H1 (cell line): ENCODE data around the gene SRGAP3. TPM values are rescaled to one million over a fixed set of nuclear protein-coding genes. Genes with fewer than 3 reads are reported as not detected.

Experiments
- CTCF ChIA-PET: fragments of 300-600 bp; sonication (Branson Sonifier 250); formaldehyde crosslinking; loops from one replicate; lab custom pipeline; 2021; ENCODE audit not compliant: partially characterized antibody; lab: Charles Lee
- POLR2A ChIA-PET: fragments of 300-600 bp; sonication (Branson Sonifier 250); formaldehyde crosslinking; loops from one replicate; lab custom pipeline; 2021; ENCODE audit warnings: inconsistent platforms; ENCODE audit not compliant: partially characterized antibody; lab: Charles Lee
- DNase-seq, 2 experiments: peaks; one replicate each; pipeline versions ENCODE4 v3.0.0 to v3.0.0-alpha.2; 2010 to 2022; ENCODE audit warnings: low spot score in 2 of 2, low read depth in 1 of 2, mixed read lengths in 1 of 2
- FAIRE-seq: peaks from 2 replicates; lab custom pipeline; 2011; peaks lifted over from hg19 to GRCh38; lab: Jason Lieb, UNC
- H2AFZ ChIP-seq: 2 replicates; pipeline ENCODE4 v1.8.1; 2012; ENCODE audit warnings: low read length, inconsistent platforms
- H2AK5ac ChIP-seq: 2 replicates; pipeline ENCODE4 v1.6.1; 2013; ENCODE audit warnings: low read depth, low read length
- H2BK120ac ChIP-seq: replicated peaks from 2 replicates; pipeline ENCODE3; 2013; ENCODE audit warnings: low read depth, low read length, inconsistent platforms
- H2BK12ac ChIP-seq: 2 replicates; pipeline ENCODE4 v1.6.1; 2013; ENCODE audit warnings: low read depth, low read length
- H2BK15ac ChIP-seq: 2 replicates; pipeline ENCODE4 v1.6.1; 2013; ENCODE audit warnings: low read length
- H2BK20ac ChIP-seq: 2 replicates; pipeline ENCODE4 v1.6.1; 2013; ENCODE audit warnings: low read length
- H2BK5ac ChIP-seq: 2 replicates; pipeline ENCODE4 v1.6.1; 2013; ENCODE audit warnings: low read depth, low read length
- H3K14ac ChIP-seq: 2 replicates; pipeline ENCODE4 v1.6.1; 2013; ENCODE audit warnings: inconsistent platforms; ENCODE audit not compliant: insufficient read length
- H3K18ac ChIP-seq: 2 replicates; pipeline ENCODE4 v1.6.1; 2013; ENCODE audit warnings: low read length; ENCODE audit errors: extremely low read depth
- H3K23ac ChIP-seq: 2 replicates; pipeline ENCODE4 v1.6.1; 2013; ENCODE audit warnings: inconsistent platforms; ENCODE audit not compliant: insufficient read length
- H3K23me2 ChIP-seq: 2 replicates; pipeline ENCODE4 v1.6.1; 2013; ENCODE audit warnings: low read depth, low read length
- H3K27ac ChIP-seq: 2 replicates; pipeline ENCODE4 v1.6.1; 2011; ENCODE audit warnings: low read depth, low read length, inconsistent platforms
- H3K27me3 ChIP-seq, 4 experiments: replicated peaks in 1 of 4; 1 replicate in 1 of 4; 2 replicates in 3 of 4; pipeline versions ENCODE4 v1.6.1 to v1.8.1; 2011 to 2013; ENCODE audit warnings: low read length in 3 of 4, mild to moderate bottlenecking in 3 of 4, inconsistent platforms in 2 of 4, mixed read lengths in 2 of 4, moderate library complexity in 1 of 4; ENCODE audit not compliant: control insufficient read depth in 3 of 4, insufficient read depth in 3 of 4; ENCODE audit errors: extremely low read depth in 1 of 4
- H3K36me3 ChIP-seq, 4 experiments: 2 replicates each; pipeline versions ENCODE4 v1.6.1 to v1.8.1; 2011 to 2013; ENCODE audit warnings: mild to moderate bottlenecking in 4 of 4, low read length in 3 of 4, moderate library complexity in 2 of 4, control low read depth in 1 of 4, inconsistent platforms in 1 of 4; ENCODE audit not compliant: insufficient read depth in 4 of 4, control insufficient read depth in 2 of 4
- H3K4ac ChIP-seq: replicated peaks from 2 replicates; pipeline ENCODE3; 2013; ENCODE audit warnings: low read length, low read depth, mixed read lengths, inconsistent platforms; ENCODE audit not compliant: insufficient read length
- H3K4me1 ChIP-seq, 4 experiments: replicated peaks in 1 of 4; 1 replicate in 1 of 4; 2 replicates in 3 of 4; pipeline versions ENCODE4 v1.6.1 to v1.8.1; 2011 to 2013; ENCODE audit warnings: low read length in 3 of 4, inconsistent platforms in 2 of 4, mixed read lengths in 1 of 4; ENCODE audit not compliant: insufficient read depth in 4 of 4, control insufficient read depth in 3 of 4
- H3K4me2 ChIP-seq, 2 experiments: 2 replicates each; pipeline versions ENCODE4 v1.6.1 to v1.8.1; 2011 to 2013; ENCODE audit warnings: low read depth in 2 of 2, low read length in 2 of 2, control low read depth in 1 of 2, inconsistent platforms in 1 of 2, mild to moderate bottlenecking in 1 of 2; ENCODE audit not compliant: insufficient read depth in 1 of 2
- H3K4me3 ChIP-seq, 4 experiments: fragments of 200-600, 300-600 bp in 1 of 4; sonication (generic), shearing (Covaris generic), sonication (Bioruptor Twin) in 1 of 4; 2 replicates each; pipeline versions ENCODE4 v1.5.1 to v1.8.1; 2011 to 2016; ENCODE audit warnings: low read length in 4 of 4, low read depth in 3 of 4, control low read depth in 2 of 4, inconsistent platforms in 2 of 4, mild to moderate bottlenecking in 2 of 4, mixed read lengths in 1 of 4, moderate library complexity in 1 of 4; ENCODE audit not compliant: insufficient read depth in 2 of 4; ENCODE audit errors: extremely low read depth in 1 of 4
- H3K56ac ChIP-seq: replicated peaks from 2 replicates; pipeline ENCODE3; 2013; ENCODE audit warnings: low read depth, mild to moderate bottlenecking, mixed read lengths, low read length, inconsistent platforms; ENCODE audit not compliant: insufficient read length
- H3K79me1 ChIP-seq: 2 replicates; pipeline ENCODE4 v1.6.1; 2013; ENCODE audit warnings: low read depth, low read length, control low read depth
- H3K79me2 ChIP-seq, 2 experiments: 2 replicates each; pipeline versions ENCODE4 v1.6.1 to v1.8.1; 2012 to 2013; ENCODE audit warnings: low read length in 2 of 2, mild to moderate bottlenecking in 2 of 2, inconsistent platforms in 1 of 2; ENCODE audit not compliant: insufficient read depth in 2 of 2, control insufficient read depth in 1 of 2
- H3K9ac ChIP-seq, 4 experiments: replicated peaks in 1 of 4; 1 replicate in 1 of 4; 2 replicates in 3 of 4; pipeline versions ENCODE4 v1.6.1 to v1.8.1; 2011 to 2013; ENCODE audit warnings: low read depth in 3 of 4, low read length in 3 of 4, control low read depth in 2 of 4, mild to moderate bottlenecking in 2 of 4, moderate library complexity in 2 of 4, inconsistent platforms in 1 of 4; ENCODE audit errors: extremely low read depth in 1 of 4
- H3K9me3 ChIP-seq, 2 experiments: 2 replicates each; pipeline versions ENCODE4 v1.6.1 to v1.8.1; 2012 to 2013; ENCODE audit warnings: mild to moderate bottlenecking in 2 of 2, moderate library complexity in 2 of 2, control low read depth in 1 of 2, inconsistent platforms in 1 of 2, low read depth in 1 of 2, low read length in 1 of 2, mixed read lengths in 1 of 2; ENCODE audit not compliant: insufficient read depth in 2 of 2
- H4K20me1 ChIP-seq, 2 experiments: replicated peaks in 1 of 2; 2 replicates each; pipeline versions ENCODE3 to v1.8.1; 2011 to 2013; ENCODE audit warnings: inconsistent platforms in 2 of 2, low read length in 2 of 2, mild to moderate bottlenecking in 1 of 2; ENCODE audit not compliant: insufficient read depth in 2 of 2, control insufficient read depth in 1 of 2
- H4K5ac ChIP-seq: 2 replicates; pipeline ENCODE4 v1.6.1; 2013; ENCODE audit warnings: low read length, low read depth, mixed read lengths, inconsistent platforms; ENCODE audit not compliant: insufficient read length
- H4K8ac ChIP-seq: 2 replicates; pipeline ENCODE4 v1.8.0; 2013; ENCODE audit warnings: mild to moderate bottlenecking, moderate library complexity, low read length, inconsistent platforms; ENCODE audit not compliant: insufficient read depth; ENCODE audit errors: extremely low read depth
- H4K91ac ChIP-seq: replicated peaks from 2 replicates; pipeline ENCODE3; 2013; ENCODE audit warnings: low read length, mixed read lengths, inconsistent platforms; ENCODE audit not compliant: insufficient read length
- BCL11A ChIP-seq, 2 experiments: IDR thresholded peaks; one replicate each; pipeline ENCODE4 v1.6.1; 2011; ENCODE audit warnings: low read depth in 2 of 2, low read length in 2 of 2, mild to moderate bottlenecking in 2 of 2
- CBX5 ChIP-seq: fragments of 300-800, 300-1000 bp; sonication (generic); IDR thresholded peaks from 2 replicates; pipeline ENCODE4 v1.7.1; 2016; ENCODE audit warnings: antibody characterized with exemption, low read length, low read depth
- HDAC6 ChIP-seq: IDR thresholded peaks from one replicate; pipeline ENCODE4 v1.7.1; 2012; ENCODE audit warnings: low read depth, mild to moderate bottlenecking, inconsistent platforms, low read length, moderate library complexity
- RAD21 ChIP-seq, 2 experiments: IDR thresholded peaks in 1 of 2; conservative IDR thresholded peaks in 1 of 2; 2 replicates each; pipeline ENCODE4 v1.6.1; 2011; ENCODE audit warnings: low read depth in 2 of 2, low read length in 2 of 2, improper control_type of control experiment in 1 of 2, inconsistent platforms in 1 of 2, mild to moderate bottlenecking in 1 of 2, moderate library complexity in 1 of 2
- SIN3A ChIP-seq, 2 experiments: IDR thresholded peaks in 1 of 2; conservative IDR thresholded peaks in 1 of 2; 2 replicates each; pipeline ENCODE4 v1.6.1; 2011 to 2012; ENCODE audit warnings: low read length in 2 of 2, improper control_type of control experiment in 1 of 2, low read depth in 1 of 2, mild to moderate bottlenecking in 1 of 2
- WGBS, 2 experiments: shearing (Covaris generic) in 1 of 2; methylation state at CpG; one replicate each; pipeline versions ENCODE4 v1.1.6 to v1.1.7; 2013 to 2015; ENCODE audit warnings: low lambda C conversion rate in 2 of 2, mixed read lengths in 2 of 2, inconsistent platforms in 1 of 2, low coverage in 1 of 2, missing lambda C conversion rate in 1 of 2; ENCODE audit not compliant: insufficient replicate concordance in 2 of 2, insufficient coverage in 1 of 2, insufficient read length in 1 of 2; ENCODE audit errors: extremely low coverage in 1 of 2, missing lambda C conversion rate in 1 of 2; 5-methylcytosine and 5-hydroxymethylcytosine counted together
- polyA plus RNA-seq, 7 experiments: library from polyadenylated mRNA; depleted of rRNA in 3 of 7; stranded (reverse) in 5 of 7; unstranded in 2 of 7; fragments of >200 nt in 5 of 7; fragments of 200-250 nt in 2 of 7; gene quantifications; 1 replicate in 5 of 7; 2 replicates in 1 of 7; 4 replicates in 1 of 7; pipeline versions ENCODE4 v1.2.1 to v1.2.3, GENCODE V29; 2011 to 2013; ENCODE audit warnings: missing spikeins in 2 of 7, mixed read lengths in 2 of 7
- total RNA-seq: library from RNA; stranded (reverse); fragmentation: NEBNext Ultra II Directional; extraction: Animal tissue kit (Norgen Biotek cat#: 25700); gene quantifications from 2 replicates; pipeline ENCODE4 v1.2.1, GENCODE V29; 2021
- TF ChIP-seq, protein P1 (sequence below): IDR thresholded peaks from 2 replicates; pipeline ENCODE4 v1.6.1; 2012; ENCODE audit warnings: inconsistent platforms

The SRGAP3 gene
- total and polyA plus RNA-seq, 2 of the 8 experiments (the other 6 are each of a cell fraction or from before 2014, with no cell fraction given) = 5.8 to 11.4 TPM

DNA sequence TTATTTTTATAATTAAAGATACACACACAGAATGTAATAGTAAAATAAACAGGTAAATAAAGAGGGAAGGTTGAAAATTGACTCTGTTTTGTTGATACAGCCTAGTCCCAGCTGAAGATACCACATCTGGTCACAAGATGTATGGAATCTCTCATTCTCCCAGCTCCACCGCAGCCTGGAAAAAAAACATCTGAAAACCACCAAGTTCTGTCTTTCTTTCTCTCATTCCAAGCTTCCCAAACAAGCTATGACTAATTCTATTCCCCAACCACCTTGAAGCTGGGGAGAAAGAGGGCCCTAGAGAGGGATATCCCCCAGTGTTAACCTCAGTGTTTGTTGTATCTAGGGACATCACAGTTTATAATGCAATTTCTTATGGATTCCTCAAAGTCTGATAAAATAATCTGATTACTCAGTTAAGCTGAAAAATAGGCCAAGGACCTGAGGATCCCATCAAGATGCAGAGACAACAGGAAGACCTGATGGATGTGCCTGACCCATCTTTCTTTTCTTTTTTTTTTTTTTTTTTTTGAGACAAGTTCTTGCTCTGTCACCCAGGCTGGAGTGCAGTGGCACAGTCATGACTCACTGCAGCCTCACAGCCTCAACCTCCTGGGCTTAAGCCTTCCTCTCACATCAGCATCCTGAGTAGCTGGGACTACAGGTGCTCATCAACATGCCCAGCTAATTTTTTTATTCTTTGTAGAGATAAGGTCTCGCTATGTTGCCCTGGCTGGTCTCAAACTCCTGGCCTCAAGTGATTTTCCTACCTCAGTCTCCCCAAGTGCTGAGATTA, 38.1 kb downstream of the SRGAP3 start:
- Histone ChIP-seq H3K79me1 (no peaks in the 10 kb centered on the region), H3K4me2 (no peak overlapping the region), H3K9me3 (no peaks in the 10 kb centered on the region), H4K5ac (no peak overlapping the region), H2BK15ac (no peak overlapping the region), H3K27ac (no peak overlapping the region), H3K18ac (no peak overlapping the region), H3K27me3 (no peaks in the 10 kb centered on the region), H2BK5ac (no peak overlapping the region), H4K20me1 (peaks cover 0 to 2% of the 10 kb centered on the region in 2 experiments), H2BK20ac (no peak overlapping the region), H2AK5ac (no peak overlapping the region), H4K8ac (no peak overlapping the region), H3K4me3 (no peak overlapping the region), H3K4me1 (no peaks in the 10 kb centered on the region), H4K91ac (no peak overlapping the region), H3K23me2 (no peaks in the 10 kb centered on the region; the same call in 1 of the 2 replicates), H2AFZ (no peak overlapping the region), H3K23ac (no peak overlapping the region), H3K56ac (no peak overlapping the region), H3K9ac (no peak overlapping the region), H2BK12ac (no peak overlapping the region), H3K36me3 (no peaks in the 10 kb centered on the region), H3K79me2 (no peaks in the 10 kb centered on the region), H3K14ac (no peak overlapping the region), H2BK120ac (no peak overlapping the region), H3K4ac (no peak overlapping the region)
- TF ChIP-seq HDAC6 = no peak
- TF ChIP-seq, protein P1, sequence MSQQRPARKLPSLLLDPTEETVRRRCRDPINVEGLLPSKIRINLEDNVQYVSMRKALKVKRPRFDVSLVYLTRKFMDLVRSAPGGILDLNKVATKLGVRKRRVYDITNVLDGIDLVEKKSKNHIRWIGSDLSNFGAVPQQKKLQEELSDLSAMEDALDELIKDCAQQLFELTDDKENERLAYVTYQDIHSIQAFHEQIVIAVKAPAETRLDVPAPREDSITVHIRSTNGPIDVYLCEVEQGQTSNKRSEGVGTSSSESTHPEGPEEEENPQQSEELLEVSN = no peak
- TF ChIP-seq CBX5 = no peak
- TF ChIP-seq BCL11A (IDR thresholded peaks at IDR 0.05; ENCODE audit: low read depth in 2 of 2, low read length in 2 of 2) = no peak
- no peak for TF ChIP-seq SIN3A (conservative IDR thresholded peaks at IDR 0.05 in 1 of 2, IDR thresholded peaks at IDR 0.05 in 1 of 2; ENCODE audit: low read depth in 1 of 2, low read length in 2 of 2)
- no peak for TF ChIP-seq RAD21 (IDR thresholded peaks at IDR 0.05 in 1 of 2, conservative IDR thresholded peaks at IDR 0.05 in 1 of 2; ENCODE audit: low read depth in 2 of 2, low read length in 2 of 2)
- FAIRE-seq (no peak), DNase-seq (no peak)
- ChIA-PET CTCF (interaction anchor here (0.8 to 2.7 kb wide), 7 partner anchors 8 to 237 kb away, joined by 3 to 13 read pairs (median 6); partner anchors contain the start of gene SRGAP3), POLR2A (interaction anchor here (0.6 to 1.2 kb wide), 3 partner anchors 9 to 94 kb away, joined by 3 read pairs; no protein-coding TSS in a partner anchor)
- 88% methylated on average over 2 of the region's 2 CpGs; no CpG with 5 or more reads in 1 of the 2 experiments for WGBS, 2 experiments
